ENCODE measurements around the gene TM4SF20.

TM4SF20 gene

GRCh38 chr2:227379095-227379494, at the start of gene TM4SF20:
Gene TM4SF20, minus strand, starts transcription at chr2:227379306. Its CDS starts 38 bp downstream, at chr2:227379268.
- no peak for DNase-seq

GRCh38 chr2:227428731-227429285, 49.7 kb upstream of the TM4SF20 start:
- no peak for DNase-seq

- DNase-seq, result no peak
These were observed 44.8 kb upstream of the TM4SF20 start for GRCh38 chr2:227423656-227424499.

GRCh38 chr2:227420087-227421052, 41.3 kb upstream of the TM4SF20 start:
- DNase-seq, result no peak

- no peak for DNase-seq
These were observed 37.6 kb upstream of the TM4SF20 start for GRCh38 chr2:227416701-227417100.

- DNase-seq, result peak; percentile 42
These were observed 36.7 kb upstream of the TM4SF20 start for GRCh38 chr2:227415538-227416424.

GRCh38 chr2:227414846-227415245, 35.7 kb upstream of the TM4SF20 start:
- no peak for DNase-seq

GRCh38 chr2:227413371-227413770, 34.3 kb upstream of the TM4SF20 start:
- DNase-seq, result no peak

- DNase-seq, result no peak
These were observed 33.8 kb upstream of the TM4SF20 start for GRCh38 chr2:227412877-227413276.

- DNase-seq, result no peak
These were observed 32.9 kb upstream of the TM4SF20 start for GRCh38 chr2:227411990-227412350.

GRCh38 chr2:227411320-227411989, 32.3 kb upstream of the TM4SF20 start:
- DNase-seq, result peak; percentile 82

- no peak for DNase-seq
These were observed 31.1 kb upstream of the TM4SF20 start for GRCh38 chr2:227410191-227410590.

- DNase-seq, result no peak
These were observed 28.6 kb upstream of the TM4SF20 start for GRCh38 chr2:227407591-227408151.

GRCh38 chr2:227406177-227407031, 27.3 kb upstream of the TM4SF20 start:
- peak; percentile 44 for DNase-seq

GRCh38 chr2:227404585-227405271, 25.6 kb upstream of the TM4SF20 start:
- DNase-seq, result no peak

- DNase-seq, result no peak
These were observed 23.9 kb upstream of the TM4SF20 start for GRCh38 chr2:227402959-227403358.

- DNase-seq, result no peak
These were observed 23.2 kb upstream of the TM4SF20 start for GRCh38 chr2:227402321-227402720.

- no peak for DNase-seq
These were observed 22.4 kb upstream of the TM4SF20 start for GRCh38 chr2:227401550-227401949.
